Measurements from ENCODE around the gene VSTM2B. TPM values are rescaled to one million over a fixed set of nuclear protein-coding genes. Genes with fewer than 3 reads are reported as not detected.

The VSTM2B gene
- total and polyA plus RNA-seq, 2 of the 4 experiments (the other 2 are of a cell fraction): not detected

DNA sequence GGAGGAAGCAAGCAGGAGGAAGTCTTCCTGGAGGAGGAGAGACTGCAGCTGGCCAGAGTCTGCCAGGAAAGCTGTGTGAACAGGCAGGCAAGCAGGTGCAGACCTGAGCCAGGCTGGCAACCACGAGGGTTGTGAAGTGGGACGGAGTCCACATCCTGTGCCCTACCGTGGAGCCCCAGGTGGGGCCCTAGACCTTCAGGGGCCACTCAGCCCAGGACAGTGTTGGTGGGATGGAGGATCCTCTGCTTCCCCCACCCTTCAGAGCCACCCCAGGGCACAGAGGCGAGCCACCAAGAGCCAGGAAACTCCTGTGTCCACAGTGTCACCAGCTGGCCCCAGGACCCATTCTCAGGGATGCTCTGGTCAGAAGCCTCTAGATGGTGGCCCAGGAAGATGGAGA lies 8.4 kb upstream of the VSTM2B start:
- no peak overlapping the region for H2AK5ac ChIP-seq (ENCODE audit: low read depth, low read length)
- H3K56ac ChIP-seq (ENCODE audit: extremely low read depth, insufficient read depth, low read length): no peak overlapping the region
- H2BK20ac ChIP-seq (ENCODE audit: low read depth, low read length): no peak overlapping the region
- ChIA-PET POLR2A (ENCODE audit: unreplicated experiment) (no interaction called here), CTCF (no interaction called here)
- H3K14ac ChIP-seq (replicated peaks; ENCODE audit: low read depth, low read length): no peak overlapping the region
- H3K4me1 ChIP-seq (ENCODE audit: control insufficient read depth, insufficient read depth, low read length): no peaks in the 10 kb centered on the region
- H3K27me3 ChIP-seq (ENCODE audit: control insufficient read depth, insufficient read depth, low read length): peaks cover 2% of the 10 kb centered on the region; the same call in 1 of the 2 replicates
- H2AK9ac ChIP-seq (replicated peaks; ENCODE audit: low read depth, low read length, poor library complexity): no peak overlapping the region
- H4K20me1 ChIP-seq (ENCODE audit: insufficient read depth, low read length): no peaks in the 10 kb centered on the region
- H3K9ac ChIP-seq (ENCODE audit: low read depth, low read length): no peak overlapping the region
- H4K5ac ChIP-seq (ENCODE audit: low read depth, low read length): no peak overlapping the region
- H3K18ac ChIP-seq (ENCODE audit: low read depth, low read length): no peak overlapping the region
- H2BK5ac ChIP-seq (ENCODE audit: low read depth, low read length, poor library complexity, severe bottlenecking): no peak overlapping the region
- no peak overlapping the region for H4K8ac ChIP-seq (ENCODE audit: low read depth in 2 of 2, low read length in 2 of 2)
- in situ Hi-C loops (cut with MboI; ENCODE audit: low sequenced_read_pairs) (no loop called here), dilution Hi-C loops (cut with HindIII; ENCODE audit: low sequenced_read_pairs, unreplicated experiment) (no loop called here), intact Hi-C loops (cut with micrococcal nuclease) (no loop called here)
- DNase-seq: no peak
- no TSS peak for BruUV-seq (replicated peaks)
- no peaks in the 10 kb centered on the region for H3K9me1 ChIP-seq (ENCODE audit: insufficient read depth, low read length)
- H4K91ac ChIP-seq (ENCODE audit: insufficient read depth, low read depth, low read length): no peak overlapping the region
- no peak overlapping the region for H3K4me3 ChIP-seq (ENCODE audit: insufficient read depth, low read depth, low read length)
- H3K4me2 ChIP-seq (ENCODE audit: low read depth, low read length): no peak overlapping the region
- no peak overlapping the region for H3K23ac ChIP-seq (ENCODE audit: low read depth, low read length)
- no peak overlapping the region for H2BK120ac ChIP-seq (ENCODE audit: low read depth, low read length)
- TF ChIP-seq MXI1 (IDR thresholded peaks at IDR 0.05; ENCODE audit: borderline replicate concordance, low read depth, low read length) (no peak), FOS (IDR thresholded peaks at IDR 0.05; ENCODE audit: low read depth, low read length) (no peak), NFE2L2 (IDR thresholded peaks at IDR 0.05; ENCODE audit: low read depth, low read length) (no peak), SMC3 (IDR thresholded peaks at IDR 0.05; ENCODE audit: low read depth, low read length) (no peak), RCOR1 (IDR thresholded peaks at IDR 0.05; ENCODE audit: insufficient replicate concordance, low read length) (no peak), MAFK (IDR thresholded peaks at IDR 0.05; ENCODE audit: low read depth, low read length) (no peak), CTCF (conservative IDR thresholded peaks at IDR 0.05; ENCODE audit: low read depth, low read length) (no peak), RFX5 (IDR thresholded peaks at IDR 0.05; ENCODE audit: low read depth, low read length) (no peak), POLR2A (IDR thresholded peaks at IDR 0.05; ENCODE audit: low read depth, low read length) (no peak), RAD21 (IDR thresholded peaks at IDR 0.05; ENCODE audit: low read length) (no peak), BHLHE40 (IDR thresholded peaks at IDR 0.05; ENCODE audit: low read depth, low read length) (no peak), ELK1 (IDR thresholded peaks at IDR 0.05; ENCODE audit: borderline replicate concordance, low read depth, low read length) (no peak)
- TF ChIP-seq, protein P1, sequence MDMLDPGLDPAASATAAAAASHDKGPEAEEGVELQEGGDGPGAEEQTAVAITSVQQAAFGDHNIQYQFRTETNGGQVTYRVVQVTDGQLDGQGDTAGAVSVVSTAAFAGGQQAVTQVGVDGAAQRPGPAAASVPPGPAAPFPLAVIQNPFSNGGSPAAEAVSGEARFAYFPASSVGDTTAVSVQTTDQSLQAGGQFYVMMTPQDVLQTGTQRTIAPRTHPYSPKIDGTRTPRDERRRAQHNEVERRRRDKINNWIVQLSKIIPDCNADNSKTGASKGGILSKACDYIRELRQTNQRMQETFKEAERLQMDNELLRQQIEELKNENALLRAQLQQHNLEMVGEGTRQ (IDR thresholded peaks at IDR 0.05; ENCODE audit: low read depth, low read length): no peak
- WGBS, 2 experiments (ENCODE audit: extremely low coverage in 2 of 2, insufficient read length in 1 of 2): no CpG with 5 or more reads among the region's 4 CpGs
- H3K36me3 ChIP-seq (ENCODE audit: control insufficient read depth, insufficient read depth, low read length): no peaks in the 10 kb centered on the region
- no peak overlapping the region for H2BK15ac ChIP-seq (ENCODE audit: low read depth, low read length)
- no peaks in the 10 kb centered on the region for H3K9me3 ChIP-seq (ENCODE audit: control insufficient read depth, insufficient read depth, low read length)
- H3K4ac ChIP-seq (ENCODE audit: low read depth, low read length): no peak overlapping the region
- no peaks in the 10 kb centered on the region for H3K79me1 ChIP-seq (ENCODE audit: low read depth in 1 of 2, low read length in 2 of 2)
- ATAC-seq (ENCODE audit: low read depth): no peak
- no peak overlapping the region for H2AFZ ChIP-seq (replicated peaks; ENCODE audit: low read length, poor library complexity)
- H3K27ac ChIP-seq (ENCODE audit: insufficient read depth, low read length): no peak overlapping the region

Data from IMR-90 (cell line).